T47D (cell line): ENCODE results near the gene MAPK6.
"Not testable (repeated sequence)": the region's sequence is repeated elsewhere in the genome, so short reads cannot be mapped to it uniquely, and the experiment has no call there.

Experiments used
- DNase-seq, 2 experiments: peaks; one replicate each; pipeline versions ENCODE4 v3.0.0 to v3.0.0-alpha.2; 2011 to 2012; ENCODE audit warnings: low read depth in 1 of 2, low spot score in 1 of 2
- JUND ChIP-seq: IDR thresholded peaks from 2 replicates; pipeline ENCODE4 v1.6.1; 2012; ENCODE audit warnings: low read depth
- in situ Hi-C: cut with HindIII; loops from 2 replicates; pipeline ENCODE4 v1.10.0; 2016; ENCODE audit warnings: low sequenced_read_pairs, low pct_unique_long_range_greater_than_20kb

The MAPK6 gene

DNA sequence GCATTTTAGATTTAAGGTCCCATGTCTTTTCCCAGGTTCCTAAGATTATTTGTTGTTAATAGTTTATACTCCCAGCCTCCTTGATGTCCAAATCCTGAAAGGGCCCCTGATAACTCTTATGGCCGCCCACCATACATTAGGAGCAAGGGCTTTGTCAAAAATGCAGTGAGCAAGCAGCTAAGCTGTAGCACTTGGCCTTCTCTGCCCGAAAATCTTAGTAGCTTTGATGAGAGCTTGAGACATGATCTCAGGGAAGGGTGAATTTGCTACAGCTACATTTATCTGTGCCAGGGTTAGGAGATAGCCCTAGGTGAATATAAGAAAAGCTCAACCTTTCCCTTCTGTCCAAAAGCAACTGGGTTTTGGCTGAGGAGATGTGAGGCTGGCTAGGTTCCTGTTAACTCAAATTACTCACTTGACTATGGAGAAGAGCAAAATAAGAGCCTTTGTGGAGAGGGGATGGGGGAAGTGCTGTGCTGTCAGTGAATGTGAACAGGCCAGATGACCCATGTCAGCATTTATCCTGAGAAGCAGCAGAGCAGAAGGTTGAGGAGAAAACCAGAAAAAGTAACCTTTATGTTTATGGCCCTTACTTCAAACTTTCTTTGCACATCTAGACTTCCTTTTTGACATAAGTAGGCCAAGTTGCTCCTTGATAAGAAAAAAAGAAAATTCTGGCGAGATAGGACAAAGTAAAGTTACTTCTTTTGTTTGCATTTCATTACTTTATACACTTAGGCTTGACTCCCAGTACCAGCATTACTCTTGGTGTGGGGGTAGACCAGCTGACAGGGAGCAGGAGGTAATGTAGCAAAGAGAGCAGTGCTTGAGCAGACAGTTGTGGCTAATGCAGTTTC, 21.1 kb downstream of the MAPK6 start:
- no peak for TF ChIP-seq JUND
- in situ Hi-C loops = no loop called here
- no peak for DNase-seq

DNA sequence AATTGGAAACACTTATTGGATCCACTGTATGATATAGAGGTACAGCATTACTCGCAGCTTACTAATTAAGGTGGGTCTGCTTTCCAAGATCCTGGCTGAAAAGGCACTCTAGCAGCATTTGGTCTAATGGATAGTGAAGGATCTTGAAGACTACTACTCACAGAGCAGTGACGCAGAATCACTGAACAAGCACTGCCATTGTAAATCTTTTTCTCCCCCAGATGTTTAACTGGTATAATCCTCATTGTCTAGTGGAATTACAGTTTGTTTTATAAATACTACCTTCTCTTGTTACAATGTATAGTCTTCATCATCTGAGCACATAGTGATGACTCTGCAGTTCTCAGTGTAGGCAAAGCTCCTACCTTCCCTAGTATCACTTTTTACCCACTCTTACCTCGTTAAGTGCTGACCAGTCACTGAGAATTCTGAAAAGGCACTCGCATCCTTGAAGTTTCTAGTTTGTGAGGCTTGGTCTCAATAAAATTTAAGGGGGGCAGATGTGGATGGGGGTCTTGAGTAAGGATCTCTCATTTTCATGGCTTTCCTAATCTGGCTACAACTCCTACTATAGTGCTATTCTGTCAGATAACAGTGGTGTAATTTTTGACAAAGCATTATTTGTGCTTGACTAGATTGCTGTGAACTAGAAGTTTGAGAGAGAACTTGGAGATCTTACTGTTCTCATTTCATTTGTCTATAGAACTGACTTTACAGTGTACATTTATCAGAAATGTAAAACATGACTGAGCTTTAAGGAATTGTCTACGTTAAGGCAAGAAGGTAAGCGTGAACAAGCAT, 23.2 kb downstream of the MAPK6 start:
- DNase-seq = no peak
- TF ChIP-seq JUND = no peak
- in situ Hi-C loops = no loop called here

DNA sequence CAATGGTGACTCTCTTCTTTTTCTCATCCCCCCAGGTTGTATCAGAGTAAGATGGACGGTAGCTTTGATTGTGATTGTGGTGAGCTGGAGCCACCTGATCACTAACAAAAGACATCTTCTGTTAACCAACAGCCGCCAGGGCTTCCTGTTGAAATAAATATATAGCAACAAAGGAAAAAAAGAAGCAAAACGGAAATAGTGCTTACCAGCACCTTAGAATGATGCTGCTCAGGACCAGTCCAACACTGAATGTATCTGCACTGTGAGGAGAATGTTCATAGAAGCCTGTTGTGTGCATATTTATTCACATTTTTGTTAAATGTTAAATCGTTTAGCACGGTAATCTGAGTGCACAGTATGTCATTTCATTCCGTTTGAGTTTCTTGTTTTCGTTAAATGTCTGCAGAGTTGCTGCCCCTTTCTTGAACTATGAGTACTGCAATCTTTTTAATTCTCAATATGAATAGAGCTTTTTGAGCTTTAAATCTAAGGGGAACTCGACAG, 26.8 kb downstream of the MAPK6 start:
- in situ Hi-C loops = not testable (repeated sequence)

DNA sequence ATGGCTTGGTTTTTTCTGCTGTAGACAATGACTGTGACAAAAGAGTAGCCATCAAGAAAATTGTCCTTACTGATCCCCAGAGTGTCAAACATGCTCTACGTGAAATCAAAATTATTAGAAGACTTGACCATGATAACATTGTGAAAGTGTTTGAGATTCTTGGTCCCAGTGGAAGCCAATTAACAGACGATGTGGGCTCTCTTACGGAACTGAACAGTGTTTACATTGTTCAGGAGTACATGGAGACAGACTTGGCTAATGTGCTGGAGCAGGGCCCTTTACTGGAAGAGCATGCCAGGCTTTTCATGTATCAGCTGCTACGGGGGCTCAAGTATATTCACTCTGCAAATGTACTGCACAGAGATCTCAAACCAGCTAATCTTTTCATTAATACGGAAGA, 27.5 kb downstream of the MAPK6 start:
- in situ Hi-C loops, DNase-seq: not testable (repeated sequence)

More for the DNA sequence above, 26.8 kb downstream of the MAPK6 start:
- not testable (repeated sequence) for DNase-seq

DNA sequence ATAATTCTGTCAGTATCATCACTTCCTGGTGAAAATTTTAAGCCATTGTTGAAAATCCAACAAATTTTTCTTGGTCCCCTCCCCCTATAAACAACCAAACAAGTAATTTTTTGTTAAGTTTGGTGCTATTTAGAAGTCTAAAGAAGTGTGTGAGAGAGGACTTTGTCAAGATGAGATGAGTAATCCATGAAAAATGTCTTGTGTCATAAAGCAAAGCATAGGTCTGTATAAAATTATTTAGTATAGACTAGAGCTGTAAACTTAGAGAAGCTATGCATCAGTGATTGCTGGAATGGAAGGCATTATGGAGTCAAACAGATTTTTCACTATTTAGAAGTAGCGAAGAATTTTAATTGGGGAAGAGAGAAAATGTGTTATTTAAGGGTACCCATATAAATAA, 31.4 kb downstream of the MAPK6 start:
- in situ Hi-C loops = no loop called here
- TF ChIP-seq JUND = no peak
- no peak for DNase-seq

DNA sequence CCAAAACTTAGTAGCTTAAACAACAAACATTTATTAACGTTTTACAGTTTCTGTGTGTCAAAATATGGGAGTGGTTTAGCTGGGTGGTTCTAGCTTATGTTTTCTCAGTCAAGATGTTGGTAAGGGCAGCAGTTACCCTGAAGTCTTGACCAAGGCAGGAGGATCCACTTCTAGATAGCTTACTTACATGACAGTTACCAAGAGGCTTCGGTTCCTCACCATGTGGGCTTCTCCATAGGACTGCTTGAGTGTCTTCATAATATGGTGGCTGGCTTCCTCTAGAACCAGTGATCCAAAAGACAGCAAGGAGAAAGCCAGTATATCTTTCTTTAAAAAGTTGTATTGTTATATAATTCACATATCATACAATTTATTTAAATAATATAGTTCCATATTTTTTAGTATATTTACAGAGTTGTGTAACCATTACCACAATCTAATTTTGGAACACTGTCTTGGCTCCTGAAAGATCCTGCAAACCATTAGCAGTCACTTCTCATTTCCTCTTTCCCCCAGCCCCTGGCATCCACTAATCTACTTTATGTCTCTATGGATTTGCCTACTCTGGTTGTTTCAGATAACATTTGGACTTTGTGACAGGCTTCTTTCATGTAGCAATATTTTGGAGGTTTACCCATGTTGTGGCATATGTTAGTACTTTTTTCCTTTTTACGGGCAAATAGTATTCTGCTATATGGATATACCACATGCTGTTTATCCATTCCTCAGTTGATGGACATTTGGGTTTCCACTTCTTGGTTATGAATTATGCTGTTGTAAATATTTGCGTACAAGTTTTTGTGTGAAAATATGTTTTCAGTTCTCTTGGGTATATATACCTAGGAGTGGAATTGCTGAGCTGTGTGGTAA, 33.3 kb downstream of the MAPK6 start:
- in situ Hi-C loops = no loop called here
- DNase-seq = no peak
- no peak for TF ChIP-seq JUND

DNA sequence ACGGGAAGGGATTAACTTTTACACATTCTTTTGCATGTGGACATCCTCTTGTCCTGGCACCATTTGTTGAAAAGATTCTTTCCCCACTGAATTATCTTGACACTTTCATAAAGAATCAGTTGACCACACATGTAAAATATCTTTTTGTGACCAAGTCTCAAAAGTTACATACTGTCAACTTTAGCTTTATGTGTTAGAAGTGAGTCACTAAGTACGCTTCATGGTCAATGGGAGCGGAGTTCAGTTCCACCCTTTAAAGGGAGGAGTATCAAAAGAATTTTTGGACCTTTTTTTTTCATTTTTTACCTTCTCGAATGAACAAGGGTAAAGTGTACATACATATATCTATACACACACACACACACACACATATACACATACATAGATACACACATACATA, 35.4 kb downstream of the MAPK6 start:
- TF ChIP-seq JUND = no peak
- in situ Hi-C loops = no loop called here
- no peak for DNase-seq

DNA sequence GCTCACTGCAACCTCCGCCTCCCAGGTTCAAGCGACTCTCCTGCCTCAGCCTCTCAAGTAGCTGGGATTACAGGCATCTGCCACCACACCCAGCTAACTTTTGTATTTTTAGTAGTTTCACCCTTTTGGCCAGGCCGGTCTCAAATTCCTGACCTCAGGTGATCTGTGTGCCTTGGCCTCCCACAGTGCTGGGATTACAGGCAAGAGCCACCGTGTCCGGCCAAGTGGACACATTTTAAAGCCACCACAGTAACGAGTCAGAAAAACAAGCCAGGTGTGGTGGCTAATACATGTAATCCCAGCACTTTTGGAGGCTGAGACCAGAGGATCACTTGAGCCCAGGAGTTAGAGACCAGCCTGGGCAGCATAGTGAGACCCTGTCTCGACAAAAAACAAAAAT, 35.8 kb downstream of the MAPK6 start:
- in situ Hi-C loops, DNase-seq: not testable (repeated sequence)

DNA sequence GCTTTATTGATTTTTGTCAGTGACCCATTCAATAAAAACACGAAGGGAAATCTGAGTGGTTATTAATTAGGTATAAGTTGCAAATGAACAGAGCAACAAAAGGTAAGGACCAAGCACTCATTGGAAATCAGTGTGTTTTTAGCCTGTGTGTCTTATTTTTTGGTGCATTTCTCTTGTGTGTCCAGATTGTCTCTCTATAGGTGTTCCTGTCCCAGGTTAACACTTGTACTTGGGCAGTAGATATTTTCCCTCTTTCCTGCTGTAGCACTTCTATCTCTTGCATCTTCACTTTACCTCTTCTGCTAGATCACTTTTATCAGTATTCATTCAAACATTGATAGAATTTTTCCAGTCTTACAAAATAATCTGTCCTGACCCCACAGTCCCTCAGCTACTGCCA, 37.0 kb downstream of the MAPK6 start:
- no peak for TF ChIP-seq JUND
- no peak for DNase-seq
- in situ Hi-C loops = no loop called here

DNA sequence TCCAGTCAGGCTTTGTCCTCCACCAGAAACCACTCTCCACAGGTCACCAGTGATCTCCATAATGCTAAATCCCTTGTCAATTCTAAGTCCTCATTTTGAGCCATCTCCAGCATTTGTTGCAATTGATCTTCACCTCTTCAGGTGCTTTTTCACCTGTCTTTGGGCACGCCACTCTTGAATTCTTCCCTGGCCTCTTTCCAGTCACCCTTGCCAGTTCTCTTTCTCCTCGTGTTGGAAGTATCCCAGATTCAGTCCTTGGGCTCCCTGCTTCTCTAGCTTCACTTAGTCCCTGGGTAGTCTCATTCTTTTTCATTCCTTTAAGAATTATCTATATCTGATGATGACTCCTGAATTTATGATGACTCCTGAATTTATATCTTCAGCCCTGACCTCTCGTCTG, 37.5 kb downstream of the MAPK6 start:
- TF ChIP-seq JUND = no peak
- DNase-seq = no peak
- in situ Hi-C loops = no loop called here

DNA sequence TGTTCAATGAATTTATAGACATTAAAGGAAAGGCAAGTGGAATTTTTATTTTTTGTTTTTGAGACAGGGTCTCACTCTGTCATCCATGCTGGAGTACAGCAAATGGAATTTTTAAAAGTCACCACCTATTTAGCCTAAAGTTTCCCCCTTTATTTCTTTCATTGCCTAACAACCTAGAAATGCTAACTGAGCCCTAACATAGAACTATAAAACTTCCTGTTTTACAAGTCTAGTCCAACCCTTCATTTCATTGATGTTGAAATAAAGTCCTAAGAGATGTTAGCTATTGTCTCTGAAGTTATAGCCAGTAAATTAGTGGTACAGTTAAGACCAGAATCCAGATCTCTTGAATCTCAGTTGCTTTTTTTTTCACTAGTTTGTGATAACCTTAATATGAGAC, 39.0 kb downstream of the MAPK6 start:
- no peak for DNase-seq
- in situ Hi-C loops = no loop called here
- no peak for TF ChIP-seq JUND

DNA sequence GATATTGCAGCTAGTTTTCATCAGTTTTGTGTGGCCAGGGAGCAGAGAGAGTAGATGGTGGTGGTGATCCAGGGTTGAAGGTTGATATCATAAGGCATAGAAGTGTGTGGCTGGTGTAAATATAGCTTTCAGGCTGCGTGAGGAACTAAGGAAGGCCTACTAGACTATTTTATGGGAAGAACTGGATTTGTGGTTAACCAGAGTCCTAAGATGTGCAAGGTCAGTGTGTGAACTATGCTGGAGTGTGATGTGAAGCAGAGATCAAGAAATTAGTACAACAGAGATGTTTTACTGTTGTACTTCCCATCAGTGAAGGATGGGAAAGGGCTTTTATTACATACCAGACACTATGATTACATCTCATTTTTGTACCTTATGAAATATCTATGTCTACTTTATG, 41.5 kb downstream of the MAPK6 start:
- in situ Hi-C loops = no loop called here
- no peak for DNase-seq
- no peak for TF ChIP-seq JUND
